ENCODE data around the gene WASL. TPM values are rescaled to one million over a fixed set of nuclear protein-coding genes. Genes with fewer than 3 reads are reported as not detected.

The WASL gene
- total RNA-seq, 2 donors from 2014 or later, result 37.2 to 43.5 TPM

DNA sequence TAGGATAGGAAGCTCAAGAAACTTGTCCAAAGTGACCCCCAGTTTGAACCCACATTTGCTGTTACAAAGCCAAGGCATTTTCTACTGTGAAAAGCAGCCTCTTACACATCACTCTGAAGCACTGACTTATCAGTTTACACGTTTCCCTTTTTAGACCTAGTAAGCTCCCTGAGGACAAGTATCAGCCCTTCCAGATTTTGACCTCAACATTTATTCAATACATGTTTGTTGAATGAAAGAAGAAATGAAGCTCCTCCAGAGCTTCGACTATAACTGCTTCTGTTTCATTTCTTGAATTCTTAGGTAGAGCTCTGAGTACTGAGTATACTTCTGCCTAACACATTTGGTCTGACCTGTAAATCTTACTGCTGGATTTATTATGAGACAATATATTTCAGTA, 2.7 kb downstream of the WASL start:
- no peak for ATAC-seq (ENCODE audit: insufficient number of reproducible peaks, low FRiP score, low read depth)

DNA sequence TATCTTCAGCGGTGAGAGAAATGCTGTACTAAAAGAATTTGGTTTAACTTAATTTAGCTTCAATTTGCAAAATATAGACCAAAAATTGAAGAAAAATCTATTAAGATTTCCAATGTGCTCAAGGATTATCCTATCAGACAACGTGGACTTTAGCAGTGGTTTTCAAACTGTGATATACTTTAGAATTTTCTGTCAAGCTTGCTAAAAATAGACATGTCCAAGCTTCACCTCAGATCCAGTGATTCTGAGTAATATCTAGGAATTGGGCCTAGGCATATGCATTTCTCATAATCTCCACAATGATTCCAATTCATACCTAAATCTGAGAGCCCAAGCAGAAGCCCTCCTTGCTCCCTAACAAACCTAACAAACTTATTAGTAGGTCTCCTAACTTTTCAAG, 3.4 kb downstream of the WASL start:
- no peak overlapping the region for H3K27ac ChIP-seq
- H3K9me3 ChIP-seq, result no peaks in the 10 kb centered on the region
- TF ChIP-seq, protein P1, sequence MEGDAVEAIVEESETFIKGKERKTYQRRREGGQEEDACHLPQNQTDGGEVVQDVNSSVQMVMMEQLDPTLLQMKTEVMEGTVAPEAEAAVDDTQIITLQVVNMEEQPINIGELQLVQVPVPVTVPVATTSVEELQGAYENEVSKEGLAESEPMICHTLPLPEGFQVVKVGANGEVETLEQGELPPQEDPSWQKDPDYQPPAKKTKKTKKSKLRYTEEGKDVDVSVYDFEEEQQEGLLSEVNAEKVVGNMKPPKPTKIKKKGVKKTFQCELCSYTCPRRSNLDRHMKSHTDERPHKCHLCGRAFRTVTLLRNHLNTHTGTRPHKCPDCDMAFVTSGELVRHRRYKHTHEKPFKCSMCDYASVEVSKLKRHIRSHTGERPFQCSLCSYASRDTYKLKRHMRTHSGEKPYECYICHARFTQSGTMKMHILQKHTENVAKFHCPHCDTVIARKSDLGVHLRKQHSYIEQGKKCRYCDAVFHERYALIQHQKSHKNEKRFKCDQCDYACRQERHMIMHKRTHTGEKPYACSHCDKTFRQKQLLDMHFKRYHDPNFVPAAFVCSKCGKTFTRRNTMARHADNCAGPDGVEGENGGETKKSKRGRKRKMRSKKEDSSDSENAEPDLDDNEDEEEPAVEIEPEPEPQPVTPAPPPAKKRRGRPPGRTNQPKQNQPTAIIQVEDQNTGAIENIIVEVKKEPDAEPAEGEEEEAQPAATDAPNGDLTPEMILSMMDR (IDR thresholded peaks at IDR 0.05), result no peak

More for the DNA sequence above, 2.7 kb downstream of the WASL start:
- Histone ChIP-seq H3K4me3 (peak overlapping the region; percentile 35), H3K4me1 (ENCODE audit: control insufficient read depth in 1 of 2, low read depth in 2 of 2) (peaks cover 46 to 60% of the 10 kb centered on the region in 2 donors), H3K36me3 (no peaks in the 10 kb centered on the region), H3K9me3 (no peaks in the 10 kb centered on the region), H3K27me3 (replicated peaks; ENCODE audit: insufficient read depth) (no peaks in the 10 kb centered on the region), H3K27ac (peak overlapping the region in 1 of 2 donors; percentile 13)
- TF ChIP-seq, protein P1 (IDR thresholded peaks at IDR 0.05), result no peak
- no peak for DNase-seq (ENCODE audit: low spot score)

DNA sequence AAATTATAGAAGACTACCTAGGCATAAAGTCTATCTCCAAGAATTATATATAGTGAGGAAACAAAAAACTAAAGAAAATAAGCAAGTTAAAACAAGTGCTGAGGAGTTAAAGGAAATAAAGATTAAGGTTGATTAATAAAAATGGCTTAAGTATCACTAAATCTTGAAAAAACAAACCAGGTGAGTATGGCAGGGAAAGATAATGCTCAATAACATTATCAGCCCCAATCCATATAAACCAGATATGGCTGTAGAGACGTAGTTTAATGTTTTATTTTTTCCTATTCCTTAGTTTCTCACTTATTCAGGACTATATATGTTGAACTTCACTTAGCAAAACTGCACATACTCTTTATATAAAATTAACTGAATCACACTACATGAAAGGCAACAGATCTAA, 4.4 kb downstream of the WASL start:
- Histone ChIP-seq H3K4me1 (ENCODE audit: control insufficient read depth in 1 of 2, low read depth in 2 of 2) (peaks cover 41 to 57% of the 10 kb centered on the region in 2 donors), H3K27ac (no peak overlapping the region), H3K36me3 (no peaks in the 10 kb centered on the region), H3K9me3 (no peaks in the 10 kb centered on the region), H3K4me3 (no peak overlapping the region), H3K27me3 (replicated peaks; ENCODE audit: insufficient read depth) (no peaks in the 10 kb centered on the region)
- DNase-seq (ENCODE audit: low spot score), result no peak
- no peak for ATAC-seq (ENCODE audit: insufficient number of reproducible peaks, low FRiP score, low read depth)
- TF ChIP-seq, protein P1 (IDR thresholded peaks at IDR 0.05), result no peak

More for the DNA sequence above, 3.4 kb downstream of the WASL start:
- no peaks in the 10 kb centered on the region for H3K27me3 ChIP-seq (replicated peaks; ENCODE audit: insufficient read depth)
- ATAC-seq (ENCODE audit: insufficient number of reproducible peaks, low FRiP score, low read depth), result no peak
- DNase-seq (ENCODE audit: low spot score), result no peak
- H3K36me3 ChIP-seq, result no peaks in the 10 kb centered on the region
- H3K4me1 ChIP-seq (ENCODE audit: control insufficient read depth in 1 of 2, low read depth in 2 of 2), result peaks cover 45 to 57% of the 10 kb centered on the region in 2 donors
- H3K4me3 ChIP-seq, result peak overlapping the region; percentile 35

DNA sequence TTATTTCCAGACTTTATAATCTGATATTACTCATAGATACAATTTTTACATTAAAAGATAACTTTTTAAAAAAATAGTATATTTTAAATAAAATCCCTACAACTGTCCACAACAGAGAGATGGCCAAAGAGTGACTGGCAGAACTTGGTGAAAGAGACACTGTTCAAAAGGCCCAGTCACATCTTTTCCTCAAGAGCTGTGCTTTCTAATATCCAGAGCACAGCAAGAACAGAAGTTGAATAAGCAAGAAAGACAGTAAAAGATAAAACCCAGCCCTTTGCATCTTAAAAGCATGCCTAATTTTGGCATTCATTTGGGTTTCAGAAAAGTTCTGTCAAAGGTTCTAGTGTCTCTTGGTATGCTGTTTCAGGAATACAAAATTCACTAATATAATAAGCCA, 6.9 kb downstream of the WASL start:
- H3K9me3 ChIP-seq, result no peaks in the 10 kb centered on the region
- no peak for ATAC-seq (ENCODE audit: insufficient number of reproducible peaks, low FRiP score, low read depth)
- TF ChIP-seq, protein P1 (IDR thresholded peaks at IDR 0.05), result no peak
- no peak overlapping the region for H3K27ac ChIP-seq
- H3K4me1 ChIP-seq (ENCODE audit: control insufficient read depth in 1 of 2, low read depth in 2 of 2), result peaks cover 43 to 59% of the 10 kb centered on the region in 2 donors
- H3K27me3 ChIP-seq (replicated peaks; ENCODE audit: insufficient read depth), result no peaks in the 10 kb centered on the region
- no peaks in the 10 kb centered on the region for H3K36me3 ChIP-seq
- no peak overlapping the region for H3K4me3 ChIP-seq
- no peak for DNase-seq (ENCODE audit: low spot score)

- H3K9me3 ChIP-seq, result peaks cover 10% of the 10 kb centered on the region
- ATAC-seq (ENCODE audit: insufficient number of reproducible peaks, low FRiP score, low read depth), result no peak
- H3K4me3 ChIP-seq, result no peak overlapping the region
- no peak overlapping the region for H3K27ac ChIP-seq
- H3K27me3 ChIP-seq (replicated peaks; ENCODE audit: insufficient read depth), result no peaks in the 10 kb centered on the region
- H3K4me1 ChIP-seq (ENCODE audit: control insufficient read depth in 1 of 2, low read depth in 2 of 2), result peaks cover 19 to 28% of the 10 kb centered on the region in 2 donors
- TF ChIP-seq, protein P1 (IDR thresholded peaks at IDR 0.05), result no peak
- no peak for DNase-seq (ENCODE audit: low spot score)
- H3K36me3 ChIP-seq, result no peaks in the 10 kb centered on the region
Observed at GRCh38 chr7:123738808-123739207, 10.0 kb downstream of the WASL start.
